ENCODE results near the gene TRPM3.

- no peak for TF ChIP-seq POLR2AphosphoS5 (IDR thresholded peaks at IDR 0.05)
- no peak for TF ChIP-seq CTCF (IDR thresholded peaks at IDR 0.05)
Measured at GRCh38 chr9:70615464-70616138, 505.8 kb downstream of the TRPM3 start.
